Thyroid gland (tissue), 4 donors: ENCODE results near the gene HPS4.

Experiments used
- POLR2A ChIP-seq, 2 donors: fragments of 450-650 bp; IDR thresholded peaks; one replicate each; pipeline ENCODE4 v1.6.1; 2017; ENCODE audit warnings: antibody characterized with exemption in 2 of 2, mild to moderate bottlenecking in 2 of 2, moderate library complexity in 1 of 2
- TF ChIP-seq, protein P1 (sequence below), 6 experiments: fragments of 200-600 bp in 3 of 6; fragments of 450-650 bp in 3 of 6; sonication (generic) in 3 of 6; IDR thresholded peaks; one replicate each; pipeline ENCODE4 v1.5.1; 2016 to 2019; ENCODE audit warnings: antibody characterized with exemption in 6 of 6, mild to moderate bottlenecking in 2 of 6, inconsistent platforms in 1 of 6, moderate library complexity in 1 of 6

DNA sequence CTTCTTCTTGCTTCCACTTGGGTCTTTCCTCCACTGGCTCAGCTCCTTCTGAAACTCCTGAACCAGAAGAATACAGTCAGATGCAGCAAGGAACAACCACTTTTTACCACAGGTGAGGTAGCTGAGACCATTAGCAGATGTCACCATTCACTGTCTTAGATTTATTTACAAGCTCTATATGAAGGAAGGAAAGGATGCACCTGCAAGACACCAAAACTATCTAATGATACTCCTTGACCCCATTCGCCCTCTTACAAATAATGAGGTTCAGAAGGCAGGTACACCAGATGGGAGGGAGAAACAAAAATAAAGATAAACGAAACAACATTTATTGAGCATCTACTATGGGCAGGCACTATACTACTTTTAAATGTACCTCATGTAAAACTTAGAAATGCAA, 18.4 kb upstream of the HPS4 start:
- TF ChIP-seq, protein P1, sequence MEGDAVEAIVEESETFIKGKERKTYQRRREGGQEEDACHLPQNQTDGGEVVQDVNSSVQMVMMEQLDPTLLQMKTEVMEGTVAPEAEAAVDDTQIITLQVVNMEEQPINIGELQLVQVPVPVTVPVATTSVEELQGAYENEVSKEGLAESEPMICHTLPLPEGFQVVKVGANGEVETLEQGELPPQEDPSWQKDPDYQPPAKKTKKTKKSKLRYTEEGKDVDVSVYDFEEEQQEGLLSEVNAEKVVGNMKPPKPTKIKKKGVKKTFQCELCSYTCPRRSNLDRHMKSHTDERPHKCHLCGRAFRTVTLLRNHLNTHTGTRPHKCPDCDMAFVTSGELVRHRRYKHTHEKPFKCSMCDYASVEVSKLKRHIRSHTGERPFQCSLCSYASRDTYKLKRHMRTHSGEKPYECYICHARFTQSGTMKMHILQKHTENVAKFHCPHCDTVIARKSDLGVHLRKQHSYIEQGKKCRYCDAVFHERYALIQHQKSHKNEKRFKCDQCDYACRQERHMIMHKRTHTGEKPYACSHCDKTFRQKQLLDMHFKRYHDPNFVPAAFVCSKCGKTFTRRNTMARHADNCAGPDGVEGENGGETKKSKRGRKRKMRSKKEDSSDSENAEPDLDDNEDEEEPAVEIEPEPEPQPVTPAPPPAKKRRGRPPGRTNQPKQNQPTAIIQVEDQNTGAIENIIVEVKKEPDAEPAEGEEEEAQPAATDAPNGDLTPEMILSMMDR (IDR thresholded peaks at IDR 0.05): no peak
- no peak for TF ChIP-seq POLR2A (IDR thresholded peaks at IDR 0.05)
